Hypothalamus (tissue), 51 donors: Measurements from ENCODE around the gene GRID2IP.
"Not testable (repeated sequence)": the region's sequence is repeated elsewhere in the genome, so short reads cannot be mapped to it uniquely, and the experiment has no call there.

Source experiments
- DNase-seq, 51 donors: peaks; one replicate each; lab custom pipeline; 2025; lab: John Stamatoyannopoulos, UW

Gene GRID2IP

DNA sequence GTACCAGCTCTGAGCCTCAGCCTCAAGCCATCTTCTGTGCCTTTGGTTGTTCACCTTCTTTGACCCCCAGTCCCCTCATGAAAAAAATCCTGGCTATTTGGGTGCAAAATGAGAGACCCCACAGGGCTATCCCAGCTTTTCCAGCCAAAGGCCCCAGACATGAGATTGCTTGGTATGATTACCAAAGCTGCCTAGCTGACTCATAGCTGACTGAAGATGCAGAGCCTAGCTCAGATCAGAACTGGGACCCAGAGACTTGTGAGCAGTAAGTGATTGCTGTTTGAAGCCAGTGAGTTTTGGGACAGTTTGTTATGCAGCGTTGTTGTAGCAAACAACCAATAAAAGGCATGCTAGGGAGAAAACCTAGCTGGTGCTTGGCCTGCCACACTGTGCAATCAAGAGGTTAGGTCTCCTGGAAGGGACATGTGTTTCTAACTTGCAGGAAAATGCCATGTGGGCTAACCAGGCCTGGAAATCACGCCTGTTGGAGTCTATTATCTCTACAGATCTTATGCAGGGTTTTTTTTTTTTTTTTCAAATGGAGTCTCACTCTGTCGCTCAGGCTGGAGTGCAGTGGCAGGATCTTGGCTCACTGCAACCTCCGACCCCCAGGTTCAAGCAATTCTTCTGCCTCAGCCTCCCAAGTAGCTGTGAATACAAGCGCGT is 55.5 kb downstream of the GRID2IP start:
- DNase-seq = no peak

DNA sequence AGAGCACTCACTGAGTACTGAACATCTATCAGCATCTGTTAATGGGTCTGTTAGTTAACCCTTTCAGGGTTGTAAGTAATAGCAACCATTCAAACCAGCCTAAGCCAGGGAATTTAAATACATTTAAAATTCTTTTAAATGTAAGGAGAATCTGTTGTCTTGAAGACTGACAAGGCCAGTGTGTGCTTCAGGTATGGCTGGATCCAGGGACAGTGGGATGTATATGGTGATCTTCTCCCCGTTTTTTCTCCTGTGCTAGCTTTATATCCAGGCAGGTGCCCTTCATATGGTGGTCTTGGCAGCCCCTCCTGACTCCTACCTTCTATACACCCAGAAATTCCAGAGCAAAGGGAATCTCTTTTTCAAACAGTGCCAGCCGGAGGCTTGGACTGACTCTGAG is 56.9 kb downstream of the GRID2IP start:
- no peak for DNase-seq

DNA sequence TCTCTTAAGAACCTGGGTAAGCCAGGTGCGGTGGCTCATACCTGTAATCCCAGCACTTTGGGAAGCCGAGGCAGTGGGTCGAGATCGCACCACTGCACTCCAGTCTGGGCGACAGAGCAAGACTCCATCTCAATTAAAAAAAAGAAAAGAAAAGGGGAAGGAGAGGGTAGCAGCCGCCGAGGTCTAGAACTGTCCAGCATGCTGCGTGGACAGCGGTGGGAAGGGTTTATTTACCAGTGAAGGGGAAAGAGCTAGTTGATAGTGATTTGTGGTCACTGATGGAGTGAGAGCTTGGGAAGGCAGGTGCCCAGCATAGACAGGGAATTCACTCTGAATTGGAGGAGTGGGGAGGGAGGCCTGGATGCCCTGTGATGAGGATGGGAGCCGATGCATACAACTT is 60.1 kb downstream of the GRID2IP start:
- no peak for DNase-seq

DNA sequence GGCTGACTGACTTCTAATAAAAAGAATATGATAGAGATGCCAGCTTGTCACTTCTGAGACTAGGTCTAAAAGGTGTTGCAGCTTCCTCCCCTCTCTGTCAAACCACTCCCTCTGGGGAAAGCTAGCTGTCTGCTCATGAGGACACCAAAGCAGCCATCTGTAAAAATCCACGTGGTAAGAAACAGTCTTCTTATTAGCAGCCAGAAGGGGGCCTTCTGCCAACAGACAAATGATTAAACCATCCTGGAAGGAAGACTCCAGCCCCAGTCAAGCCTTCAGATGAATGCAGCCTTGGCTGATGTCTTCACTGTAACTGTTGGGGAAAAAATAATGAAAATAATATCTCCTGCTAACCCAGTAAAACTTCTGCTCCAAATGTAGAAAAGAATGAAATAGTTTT is 61.6 kb downstream of the GRID2IP start:
- DNase-seq = no peak

DNA sequence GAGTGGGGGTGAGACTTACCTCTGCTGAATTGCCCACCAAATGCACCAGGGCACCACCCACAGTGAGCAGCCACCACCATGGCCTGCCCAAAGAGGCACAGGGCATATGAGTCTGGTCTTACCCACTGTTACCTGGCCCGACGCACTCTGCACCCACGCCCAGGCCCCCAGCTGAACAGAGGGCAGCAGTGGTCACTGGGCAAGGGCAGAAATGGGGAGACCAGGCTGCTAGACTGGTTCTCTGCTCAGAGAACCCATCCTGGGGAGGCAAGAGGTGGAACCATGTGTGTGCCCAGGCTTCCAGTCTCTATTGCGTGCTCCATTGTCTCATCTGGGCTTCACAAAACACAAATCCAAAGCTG is 64.1 kb downstream of the GRID2IP start:
- no peak for DNase-seq

DNA sequence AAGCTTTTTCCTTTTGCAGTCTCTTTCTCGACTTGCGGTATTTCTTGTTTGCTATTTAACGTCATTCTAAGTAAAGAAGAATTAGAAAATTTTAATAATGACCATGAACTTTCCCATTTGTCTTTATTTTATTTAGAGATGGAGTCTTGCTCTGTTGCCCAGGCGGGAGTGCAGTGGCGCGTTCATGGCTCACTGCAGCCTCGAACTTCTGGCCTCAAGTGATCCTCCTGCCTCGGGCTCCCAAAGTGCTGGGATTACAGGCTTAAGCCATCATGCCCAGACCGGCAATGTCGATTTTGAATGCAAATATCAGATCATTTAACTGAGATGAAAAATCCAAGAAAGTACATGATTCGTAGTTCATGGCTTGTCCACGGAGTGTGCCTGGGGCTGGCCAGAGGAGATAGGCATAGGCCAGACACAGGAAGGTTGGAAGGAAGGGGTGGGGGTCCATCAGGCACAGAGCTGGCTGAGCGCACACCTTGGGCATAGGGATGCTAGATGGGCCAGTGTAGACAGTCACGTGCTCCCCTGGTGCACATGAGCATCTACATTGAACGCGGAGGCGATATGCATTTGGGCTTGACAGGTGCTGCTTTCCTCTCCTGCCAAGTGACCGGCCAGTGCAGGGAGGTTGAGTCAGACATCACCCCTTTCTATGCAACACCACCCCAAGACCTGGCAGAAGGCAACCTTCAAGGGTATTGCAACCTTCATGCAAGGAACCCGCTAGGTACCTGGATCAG is 64.7 kb downstream of the GRID2IP start:
- DNase-seq = no peak

DNA sequence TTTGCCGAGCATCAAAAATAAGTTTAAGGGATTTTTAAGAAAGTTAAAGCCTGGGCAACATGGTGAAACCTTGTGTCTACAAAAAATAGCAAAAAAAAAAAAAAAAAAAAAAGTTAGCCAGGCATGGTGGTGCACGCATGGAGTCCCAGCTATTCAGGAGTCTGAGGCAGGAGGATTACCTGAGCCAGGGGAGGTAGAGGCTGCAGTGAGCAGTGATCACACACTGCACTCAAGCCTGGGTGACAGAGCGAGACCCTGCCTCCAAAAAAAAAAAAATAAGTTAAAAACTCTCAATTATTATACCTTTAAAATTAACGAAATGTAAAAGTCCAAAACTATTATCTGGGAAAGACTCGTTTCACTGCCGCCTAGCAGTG is 68.5 kb downstream of the GRID2IP start:
- no peak for DNase-seq

DNA sequence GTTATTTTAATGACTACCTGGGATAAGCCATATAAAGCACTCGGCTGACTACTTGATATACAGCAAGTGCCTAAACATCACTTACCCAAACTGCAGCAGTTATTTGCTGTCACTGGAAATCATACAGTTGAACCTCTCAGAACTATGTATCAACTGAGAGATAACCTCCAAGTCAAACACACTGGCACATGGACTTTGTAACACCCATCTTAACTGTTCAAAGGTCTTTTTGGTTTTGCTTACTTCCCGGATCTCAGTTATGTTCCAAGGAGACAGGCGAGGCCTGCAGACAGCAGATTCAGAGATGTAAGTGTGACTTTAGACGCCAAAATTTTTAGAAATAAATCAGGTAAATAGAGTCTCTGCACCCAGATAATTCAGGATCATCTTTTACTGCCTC is 69.0 kb downstream of the GRID2IP start:
- DNase-seq = no peak

DNA sequence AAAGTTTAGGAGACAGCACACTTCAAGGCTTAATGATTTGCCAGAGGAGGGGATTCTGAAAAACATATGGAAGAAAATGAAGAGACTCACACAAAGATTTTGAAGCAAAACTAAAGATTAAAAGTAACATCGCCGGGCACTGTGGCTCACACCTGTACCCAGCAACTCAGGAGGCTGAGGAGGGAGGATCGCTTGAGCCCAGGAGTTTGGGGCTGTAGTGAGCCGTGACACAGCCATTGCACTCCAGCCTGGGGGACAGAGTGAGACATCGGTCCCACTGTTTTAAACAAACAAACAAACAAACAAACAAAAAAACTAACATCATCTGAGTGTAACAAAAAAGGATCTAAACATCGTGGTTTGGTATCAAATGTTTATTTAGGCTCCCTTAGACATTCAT is 69.8 kb downstream of the GRID2IP start:
- DNase-seq = no peak

DNA sequence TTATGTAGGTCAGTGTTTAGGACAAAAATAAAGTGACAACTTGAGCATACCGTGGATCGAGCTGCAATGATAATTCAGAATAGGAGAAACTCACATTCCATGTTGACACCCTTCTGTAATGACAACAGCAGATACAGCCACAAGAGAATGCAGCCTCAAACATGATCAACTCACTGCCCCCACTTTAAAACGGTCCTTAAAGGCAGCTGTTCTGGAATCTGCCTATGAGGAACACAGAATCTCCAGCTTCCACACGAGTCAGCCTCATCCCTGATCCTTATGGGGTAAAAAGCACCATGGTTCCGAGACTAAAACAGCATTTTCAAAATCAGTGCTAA is 71.0 kb downstream of the GRID2IP start:
- DNase-seq = no peak

DNA sequence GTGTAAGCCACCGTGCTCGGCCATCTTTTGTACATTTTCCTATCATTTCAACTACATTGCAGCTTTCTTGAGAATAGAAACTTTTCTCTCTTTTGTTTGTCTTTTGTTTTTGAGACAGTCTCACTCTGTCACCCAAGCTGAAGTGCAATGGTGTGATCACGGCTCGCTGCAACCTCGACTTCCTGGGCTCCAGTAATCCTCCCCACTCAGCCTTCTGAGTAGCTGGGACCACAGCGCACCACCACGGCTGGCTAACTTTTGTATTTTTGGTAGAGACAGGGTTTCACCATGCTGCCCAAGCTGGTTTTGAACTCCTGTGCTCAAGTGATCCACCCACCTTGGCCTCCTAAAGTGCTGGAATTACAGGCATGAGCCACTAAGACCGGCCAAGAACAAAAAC is 72.2 kb downstream of the GRID2IP start:
- no peak for DNase-seq

DNA sequence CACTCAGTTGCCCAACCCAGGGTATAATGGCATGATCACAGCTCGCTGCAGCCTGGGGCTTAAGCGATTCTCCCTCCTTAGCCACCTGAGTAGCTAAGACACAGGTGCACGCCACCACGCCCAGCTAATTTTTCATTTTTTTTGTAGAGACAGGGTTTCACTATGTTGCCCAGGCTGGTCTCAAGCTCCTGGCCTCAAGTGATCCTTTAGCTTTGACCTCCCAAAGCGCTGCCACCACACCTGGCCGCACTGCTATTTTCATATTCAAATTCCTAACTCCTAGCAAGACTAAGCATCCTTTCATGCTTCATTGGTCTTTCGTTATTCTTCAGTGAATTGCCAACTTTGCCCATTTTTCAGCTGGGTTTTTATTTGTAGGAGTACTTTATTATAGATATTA is 73.1 kb downstream of the GRID2IP start:
- DNase-seq = no peak

DNA sequence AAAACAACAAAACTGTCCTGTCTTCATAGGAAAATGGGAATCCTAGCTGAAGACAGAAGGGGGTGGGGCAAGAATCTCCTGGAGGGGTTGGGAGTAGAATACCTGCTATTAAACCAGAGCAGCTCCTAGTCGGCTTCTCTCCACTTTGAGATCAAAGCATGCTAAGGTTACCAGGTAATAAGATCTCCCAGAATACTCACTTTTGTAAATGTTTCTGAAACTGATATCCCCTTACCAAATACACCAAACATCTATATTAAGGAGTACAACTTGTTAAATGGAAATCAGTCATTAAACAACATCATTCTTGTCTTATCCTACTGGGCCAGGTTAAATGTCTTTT is 74.0 kb downstream of the GRID2IP start:
- no peak for DNase-seq

DNA sequence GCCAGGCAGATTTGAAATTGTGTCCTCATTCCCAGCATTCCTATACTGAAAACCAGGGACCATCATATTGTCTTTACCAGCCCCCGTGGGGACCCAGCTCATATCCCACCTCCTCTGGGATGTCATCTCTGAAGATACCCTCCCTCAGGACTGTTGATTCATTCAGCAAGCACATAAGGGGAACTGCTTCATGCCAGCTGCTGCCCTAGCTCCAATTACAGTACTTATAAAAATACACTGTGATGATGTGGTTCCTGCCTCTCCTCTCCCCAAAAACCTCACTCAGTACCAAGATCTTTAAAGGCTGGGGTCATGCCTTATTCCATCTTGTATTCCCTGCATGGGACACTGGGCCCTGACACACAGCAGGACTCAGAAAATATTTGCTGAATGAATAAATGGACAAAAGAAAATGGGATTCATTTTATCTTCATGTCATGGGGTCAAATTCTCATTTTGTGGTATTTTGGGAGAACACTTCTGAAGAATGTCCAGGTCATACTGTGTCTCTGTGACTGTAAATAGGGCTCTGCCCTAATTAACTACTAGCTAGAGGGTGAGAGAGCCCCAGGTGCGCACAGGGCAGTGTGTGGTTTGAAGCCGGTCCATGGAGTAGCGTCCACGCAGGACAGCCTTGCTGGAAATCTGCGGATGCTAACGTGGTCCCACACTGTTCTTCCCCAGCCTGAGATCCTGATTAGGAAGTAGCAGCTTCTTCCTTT is 74.5 kb downstream of the GRID2IP start:
- DNase-seq = no peak

DNA sequence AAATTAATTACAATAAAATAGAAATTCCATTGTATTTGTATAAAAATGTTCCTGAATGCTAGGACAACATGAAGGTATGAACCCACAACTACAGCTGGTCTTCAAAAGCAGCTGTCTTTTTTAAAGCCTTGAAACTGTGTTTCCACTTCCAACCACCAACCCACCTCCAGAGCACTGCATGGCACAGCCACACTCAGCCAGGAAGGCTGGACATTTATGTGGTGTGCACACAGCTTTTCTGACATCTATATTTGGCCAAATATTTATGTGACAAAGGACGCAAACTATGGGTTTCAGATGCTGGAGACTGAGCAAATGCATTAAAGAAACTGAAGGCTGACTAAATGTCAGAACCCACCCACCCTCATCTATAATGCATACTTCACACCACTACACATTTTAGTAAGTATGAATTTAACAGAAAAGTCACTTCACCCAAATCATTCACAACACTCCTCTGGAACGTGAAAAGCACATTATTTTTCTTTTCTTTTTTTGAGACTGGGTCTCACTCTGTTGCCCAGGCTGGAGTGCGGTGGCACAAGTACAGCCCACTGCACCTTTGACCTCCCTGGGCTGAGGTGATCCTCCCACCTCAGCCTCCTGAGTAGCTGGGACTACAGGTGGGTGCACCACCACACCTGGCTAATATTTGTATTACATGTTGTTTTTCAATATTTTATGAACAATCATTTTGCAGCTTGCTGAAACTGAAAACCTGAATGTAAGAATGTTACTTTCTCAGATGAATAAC is 75.7 kb downstream of the GRID2IP start:
- DNase-seq = no peak

DNA sequence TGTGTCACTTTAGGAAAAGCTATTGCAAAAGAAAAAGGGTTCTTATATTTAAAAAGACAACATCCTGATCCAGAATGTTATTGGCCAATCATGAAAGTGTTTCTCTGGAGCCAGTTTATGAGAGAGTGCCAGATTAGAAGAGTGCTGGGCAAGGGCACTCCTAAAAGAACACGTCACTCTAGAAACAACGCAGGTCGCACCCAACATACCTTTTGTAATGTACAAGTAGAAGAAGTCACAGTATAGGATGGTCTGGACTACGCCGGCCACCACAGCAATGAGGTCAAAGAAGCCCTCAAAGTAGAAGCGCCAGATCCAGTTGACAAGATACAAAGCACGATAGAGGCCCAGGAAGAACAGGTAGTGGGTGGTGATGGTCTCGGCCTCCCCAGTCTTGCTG is 85.4 kb downstream of the GRID2IP start:
- no peak for DNase-seq

DNA sequence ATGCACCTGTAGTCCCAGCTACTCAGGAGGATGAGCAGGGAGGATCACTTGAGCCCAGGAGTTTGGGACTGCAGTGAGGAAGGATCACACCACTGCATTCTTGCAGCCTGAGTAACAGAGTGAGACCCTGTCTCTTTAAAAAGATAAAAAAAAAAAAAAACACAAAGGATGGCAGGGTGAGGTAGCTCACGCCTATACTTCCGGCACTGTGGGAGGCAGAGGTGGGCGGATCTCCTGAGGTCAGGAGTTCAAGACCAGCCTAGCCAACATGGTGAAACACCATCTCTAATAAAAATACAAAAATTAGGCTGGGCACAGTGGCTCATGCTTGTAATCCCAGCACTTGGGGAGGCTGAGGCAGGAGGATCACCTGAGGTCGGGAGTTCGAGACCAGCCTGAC is 87.7 kb downstream of the GRID2IP start:
- not testable (repeated sequence) for DNase-seq

DNA sequence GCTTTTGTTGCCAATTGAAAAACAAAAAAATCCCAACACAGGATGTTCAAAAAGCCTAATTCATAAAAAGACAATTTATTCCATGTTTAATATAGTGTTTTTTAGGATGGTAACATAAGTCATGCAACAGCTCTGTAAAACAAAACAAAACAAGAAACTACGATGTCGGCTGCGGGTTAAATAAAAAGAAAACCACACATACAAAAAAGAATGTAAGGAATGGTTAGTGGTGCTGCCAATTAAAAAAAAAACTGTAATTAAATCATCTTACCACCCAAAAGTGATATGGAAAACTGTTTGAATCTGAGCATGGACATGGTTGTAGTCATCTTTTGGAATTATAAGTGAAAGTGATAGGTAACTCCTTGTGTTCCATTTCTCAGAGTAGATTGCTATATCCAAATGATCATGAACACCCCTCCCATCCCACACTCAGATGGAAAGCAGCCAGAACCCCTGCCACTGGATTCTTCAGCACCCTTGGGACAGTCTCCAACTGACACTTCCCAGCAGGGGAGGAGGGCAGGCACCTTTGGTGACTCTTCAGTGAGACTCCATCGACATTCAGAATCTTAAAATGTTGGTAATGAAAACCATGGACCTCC is 89.2 kb downstream of the GRID2IP start:
- no peak for DNase-seq

DNA sequence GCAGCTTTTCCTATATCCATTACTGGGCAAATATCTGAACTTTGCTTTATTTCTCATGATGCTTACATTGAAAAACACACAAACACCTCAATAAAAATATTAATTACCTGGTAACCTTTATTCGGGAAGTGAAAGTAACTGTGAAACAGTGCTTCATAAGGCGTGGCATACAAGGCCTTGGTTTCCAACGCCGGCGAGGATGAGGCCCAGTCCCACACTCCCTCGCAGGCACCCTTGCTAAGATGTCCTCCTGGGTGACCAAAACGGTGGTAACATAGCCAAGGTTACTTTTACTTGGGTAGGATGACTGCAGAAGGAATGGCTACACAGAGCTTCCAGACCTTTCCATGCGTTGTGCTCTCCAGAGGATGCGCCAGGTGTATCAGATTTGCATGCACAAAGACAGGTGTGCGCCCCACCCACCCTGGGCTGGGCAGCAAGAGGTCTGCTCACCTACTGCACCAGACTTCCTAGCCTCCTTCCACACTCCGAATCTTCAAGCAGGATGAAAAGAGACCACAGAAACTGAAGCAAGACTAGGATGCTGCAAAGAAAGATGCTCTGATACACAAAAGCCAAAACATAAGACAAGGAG is 90.2 kb downstream of the GRID2IP start:
- DNase-seq = no peak

DNA sequence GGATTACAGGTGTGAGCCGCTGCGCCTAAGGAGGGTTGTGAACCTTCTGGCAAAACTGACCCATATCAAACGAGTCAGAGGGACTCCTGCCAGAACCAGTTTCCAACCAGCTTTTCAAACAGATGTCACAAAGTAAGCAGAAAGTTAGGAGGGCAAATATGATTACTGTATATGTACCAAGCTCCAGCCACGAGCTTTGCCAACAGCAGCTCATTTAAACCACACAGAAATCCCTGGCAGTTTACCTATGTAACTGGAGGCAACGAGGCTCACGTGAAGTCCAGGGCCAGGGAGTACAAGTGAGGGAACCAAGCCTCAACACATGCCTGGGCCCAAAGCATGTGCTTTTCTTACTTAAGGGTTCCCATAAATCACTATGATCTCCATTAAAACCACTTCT is 91.0 kb downstream of the GRID2IP start:
- DNase-seq = no peak

DNA sequence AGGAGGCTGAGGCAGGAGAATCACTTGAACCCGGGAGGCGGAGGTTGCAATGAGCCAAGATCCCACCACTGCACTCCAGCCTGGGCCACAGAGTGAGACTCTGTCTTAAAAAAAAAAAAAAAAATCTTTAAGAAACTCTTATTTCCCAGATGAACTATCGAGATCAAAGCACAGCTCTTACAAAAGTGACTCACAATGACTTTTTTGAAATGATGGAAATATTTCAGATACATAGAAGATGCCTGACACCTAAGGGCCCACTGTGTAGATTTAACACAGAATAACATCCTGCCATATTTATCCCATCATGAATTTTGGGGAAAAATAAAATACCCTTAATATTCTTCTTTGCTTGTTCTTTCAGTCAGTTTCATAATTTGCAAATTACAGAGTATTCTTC is 92.6 kb downstream of the GRID2IP start:
- not testable (repeated sequence) for DNase-seq
